ENCODE data around the gene SLC14A1. TPM values are rescaled to one million over a fixed set of nuclear protein-coding genes. Genes with fewer than 3 reads are reported as not detected.

Gene SLC14A1
- total RNA-seq (1 to 10 TPM; 2.8 to 3.6 TPM), polyA plus RNA-seq (1 to 10 TPM; 1.8 to 3.6 TPM)

- CTCF ChIA-PET (ENCODE audit: partially characterized antibody): interaction anchor here (1.0 to 7.1 kb wide), 18 partner anchors 9 to 349 kb away, joined by 3 to 55 read pairs (median 4); no protein-coding TSS in a partner anchor
- Histone ChIP-seq H3K4me1 (ENCODE audit: insufficient read depth, low read length) (no peaks in the 10 kb centered on the region), H3K9me3 (ENCODE audit: control insufficient read depth in 1 of 2, low read length in 2 of 2) (no peaks in the 10 kb centered on the region), H3K27me3 (ENCODE audit: insufficient read depth, low read length) (no peaks in the 10 kb centered on the region), H3K36me3 (ENCODE audit: insufficient read depth, low read length) (no peaks in the 10 kb centered on the region), H3K27ac (ENCODE audit: low read depth, low read length) (no peak within 1 kb of the TSS), H3K4me3 (ENCODE audit: low read length in 2 of 2) (no peak within 1 kb of the TSS)
- no peak for DNase-seq
- no peaks in the 10 kb centered on the region for H3K36me3 Mint-ChIP-seq
- H3K4me3 Mint-ChIP-seq: no peak within 1 kb of the TSS
- H3K27me3 Mint-ChIP-seq: no peaks in the 10 kb centered on the region
- H3K4me1 Mint-ChIP-seq: peaks cover 0 to 8% (median 0%) of the 10 kb centered on the region in 4 donors
- intact Hi-C loops (cut with micrococcal nuclease): loop anchor here (1.0 to 2.0 kb wide), 2 partner anchors 58 to 115 kb away; no protein-coding TSS in a partner anchor
- H3K27ac Mint-ChIP-seq: no peak within 1 kb of the TSS
- POLR2A ChIA-PET (ENCODE audit: partially characterized antibody): interaction anchor here (0.5 kb wide), 1 partner anchor 58 kb away, joined by 4 read pairs; no protein-coding TSS in a partner anchor
- no peaks in the 10 kb centered on the region for H3K9me3 Mint-ChIP-seq
These were observed at the start of gene SLC14A1 for GRCh38 chr18:45723567-45724355. TSS of gene SLC14A1 (plus strand) at chr18:45724181. CDS start at chr18:45730321, 6,140 bp downstream.

GRCh38 chr18:45677276-45677807, 46.6 kb upstream of the SLC14A1 start:
- ChIA-PET CTCF (ENCODE audit: partially characterized antibody) (interaction anchor here (2.9 kb wide), 1 partner anchor 12 kb away, joined by 19 read pairs; no protein-coding TSS in a partner anchor), POLR2A (ENCODE audit: partially characterized antibody) (interaction anchor here (2.0 kb wide), 1 partner anchor 12 kb away, joined by 6 read pairs; no protein-coding TSS in a partner anchor)
- Mint-ChIP-seq H3K4me1 (peaks cover 2 to 9% (median 6%) of the 10 kb centered on the region in 4 donors), H3K4me3 (no peak overlapping the region), H3K9me3 (no peaks in the 10 kb centered on the region), H3K27me3 (no peaks in the 10 kb centered on the region), H3K36me3 (no peaks in the 10 kb centered on the region), H3K27ac (no peak overlapping the region)
- no peak overlapping the region for H3K4me3 ChIP-seq (ENCODE audit: low read length in 2 of 2)
- no peaks in the 10 kb centered on the region for H3K27me3 ChIP-seq (ENCODE audit: insufficient read depth, low read length)
- H3K9me3 ChIP-seq (ENCODE audit: control insufficient read depth in 1 of 2, low read length in 2 of 2): no peaks in the 10 kb centered on the region
- peaks cover 6% of the 10 kb centered on the region for H3K4me1 ChIP-seq (ENCODE audit: insufficient read depth, low read length)
- no peak overlapping the region for H3K27ac ChIP-seq (ENCODE audit: low read depth, low read length)
- intact Hi-C loops (cut with micrococcal nuclease): no loop called here
- H3K36me3 ChIP-seq (ENCODE audit: insufficient read depth, low read length): no peaks in the 10 kb centered on the region
- DNase-seq: no peak

- H3K27me3 ChIP-seq (ENCODE audit: insufficient read depth, low read length): no peaks in the 10 kb centered on the region
- Mint-ChIP-seq H3K27ac (no peak overlapping the region), H3K27me3 (no peaks in the 10 kb centered on the region), H3K9me3 (no peaks in the 10 kb centered on the region), H3K4me3 (no peak overlapping the region), H3K36me3 (no peaks in the 10 kb centered on the region), H3K4me1 (peaks cover 6 to 12% (median 9%) of the 10 kb centered on the region in 4 donors)
- no peak overlapping the region for H3K4me3 ChIP-seq (ENCODE audit: low read length in 2 of 2)
- DNase-seq: no peak
- ChIA-PET CTCF (ENCODE audit: partially characterized antibody) (interaction anchor here (1.0 to 2.8 kb wide), 4 partner anchors 10 to 202 kb away, joined by 4 to 16 read pairs (median 4); no protein-coding TSS in a partner anchor), POLR2A (ENCODE audit: partially characterized antibody) (interaction anchor here (0.8 to 2.0 kb wide), 3 partner anchors 11 to 318 kb away, joined by 3 to 6 read pairs (median 3); no protein-coding TSS in a partner anchor)
- no peaks in the 10 kb centered on the region for H3K9me3 ChIP-seq (ENCODE audit: control insufficient read depth in 1 of 2, low read length in 2 of 2)
- H3K27ac ChIP-seq (ENCODE audit: low read depth, low read length): no peak overlapping the region
- intact Hi-C loops (cut with micrococcal nuclease): no loop called here
- H3K36me3 ChIP-seq (ENCODE audit: insufficient read depth, low read length): no peaks in the 10 kb centered on the region
- peaks cover 9% of the 10 kb centered on the region for H3K4me1 ChIP-seq (ENCODE audit: insufficient read depth, low read length)
These were observed 45.5 kb upstream of the SLC14A1 start for GRCh38 chr18:45678441-45678840.

GRCh38 chr18:45678850-45679249, 45.1 kb upstream of the SLC14A1 start:
- Mint-ChIP-seq H3K4me3 (no peak overlapping the region), H3K36me3 (no peaks in the 10 kb centered on the region), H3K9me3 (no peaks in the 10 kb centered on the region), H3K27me3 (no peaks in the 10 kb centered on the region), H3K4me1 (peaks cover 8 to 15% (median 11%) of the 10 kb centered on the region in 4 donors), H3K27ac (no peak overlapping the region)
- POLR2A ChIA-PET (ENCODE audit: partially characterized antibody): interaction anchor here (0.8 to 2.0 kb wide), 3 partner anchors 12 to 318 kb away, joined by 3 to 6 read pairs (median 3); no protein-coding TSS in a partner anchor
- CTCF ChIA-PET (ENCODE audit: partially characterized antibody): interaction anchor here (1.0 to 2.8 kb wide), 4 partner anchors 9 to 201 kb away, joined by 4 to 16 read pairs (median 4); no protein-coding TSS in a partner anchor
- Histone ChIP-seq H3K4me1 (ENCODE audit: insufficient read depth, low read length) (peaks cover 14% of the 10 kb centered on the region), H3K4me3 (ENCODE audit: low read length in 2 of 2) (no peak overlapping the region), H3K27ac (ENCODE audit: low read depth, low read length) (no peak overlapping the region), H3K36me3 (ENCODE audit: insufficient read depth, low read length) (no peaks in the 10 kb centered on the region), H3K9me3 (ENCODE audit: control insufficient read depth in 1 of 2, low read length in 2 of 2) (no peaks in the 10 kb centered on the region), H3K27me3 (ENCODE audit: insufficient read depth, low read length) (no peaks in the 10 kb centered on the region)
- intact Hi-C loops (cut with micrococcal nuclease): no loop called here
- no peak for DNase-seq

- intact Hi-C loops (cut with micrococcal nuclease): no loop called here
- Mint-ChIP-seq H3K27ac (no peak overlapping the region), H3K27me3 (no peaks in the 10 kb centered on the region), H3K9me3 (no peaks in the 10 kb centered on the region), H3K36me3 (no peaks in the 10 kb centered on the region), H3K4me1 (peaks cover 16 to 27% (median 21%) of the 10 kb centered on the region in 4 donors), H3K4me3 (no peak overlapping the region)
- Histone ChIP-seq H3K9me3 (ENCODE audit: control insufficient read depth in 1 of 2, low read length in 2 of 2) (no peaks in the 10 kb centered on the region), H3K27me3 (ENCODE audit: insufficient read depth, low read length) (no peaks in the 10 kb centered on the region), H3K4me3 (ENCODE audit: low read length in 2 of 2) (no peak overlapping the region), H3K4me1 (ENCODE audit: insufficient read depth, low read length) (peaks cover 27% of the 10 kb centered on the region), H3K36me3 (ENCODE audit: insufficient read depth, low read length) (no peaks in the 10 kb centered on the region), H3K27ac (ENCODE audit: low read depth, low read length) (no peak overlapping the region)
- ChIA-PET CTCF (ENCODE audit: partially characterized antibody) (interaction anchor here (2.1 to 2.8 kb wide), 2 partner anchors 14 to 200 kb away, joined by 9 to 16 read pairs; no protein-coding TSS in a partner anchor), POLR2A (ENCODE audit: partially characterized antibody) (interaction anchor here (1.1 to 1.4 kb wide), 2 partner anchors 14 to 418 kb away, joined by 3 to 4 read pairs; partner anchors contain the start of gene ATP5F1A)
- DNase-seq: no peak
These were observed 43.8 kb upstream of the SLC14A1 start for GRCh38 chr18:45680066-45680690.

GRCh38 chr18:45682181-45682580, 41.8 kb upstream of the SLC14A1 start:
- Histone ChIP-seq H3K36me3 (ENCODE audit: insufficient read depth, low read length) (no peaks in the 10 kb centered on the region), H3K4me1 (ENCODE audit: insufficient read depth, low read length) (peaks cover 47% of the 10 kb centered on the region), H3K27ac (ENCODE audit: low read depth, low read length) (no peak overlapping the region), H3K9me3 (ENCODE audit: control insufficient read depth in 1 of 2, low read length in 2 of 2) (no peaks in the 10 kb centered on the region), H3K4me3 (ENCODE audit: low read length in 2 of 2) (no peak overlapping the region), H3K27me3 (ENCODE audit: insufficient read depth, low read length) (no peaks in the 10 kb centered on the region)
- no peak for DNase-seq
- H3K9me3 Mint-ChIP-seq: no peaks in the 10 kb centered on the region
- H3K27me3 Mint-ChIP-seq: no peaks in the 10 kb centered on the region
- intact Hi-C loops (cut with micrococcal nuclease): no loop called here
- ChIA-PET POLR2A (ENCODE audit: partially characterized antibody) (interaction anchor here (1.2 kb wide), 1 partner anchor 18 kb away, joined by 3 read pairs; no protein-coding TSS in a partner anchor), CTCF (ENCODE audit: partially characterized antibody) (interaction anchor here (1.5 to 2.3 kb wide), 4 partner anchors 12 to 392 kb away, joined by 5 to 15 read pairs (median 8); no protein-coding TSS in a partner anchor)
- no peaks in the 10 kb centered on the region for H3K36me3 Mint-ChIP-seq
- H3K4me3 Mint-ChIP-seq: no peak overlapping the region
- peaks cover 34 to 47% (median 41%) of the 10 kb centered on the region in 4 donors for H3K4me1 Mint-ChIP-seq
- peak overlapping the region in 2 of 7 donors; percentile 40 to 41 for H3K27ac Mint-ChIP-seq

Data from CD4-positive, alpha-beta memory T cell (primary cell).